Right kidney (tissue), 1 donor: Measurements from ENCODE around the gene COQ2.
"Not testable (repeated sequence)": the region's sequence is repeated elsewhere in the genome, so short reads cannot be mapped to it uniquely, and the experiment has no call there.

ENCODE experiments used
- DNase-seq: peaks from one replicate; pipeline ENCODE4 v3.0.0-alpha.2; 2016

The COQ2 gene

GRCh38 chr4:83248486-83248885 is 36.1 kb downstream of the COQ2 start:
- no peak for DNase-seq

- DNase-seq, result no peak
Observed at GRCh38 chr4:83247415-83248357, 36.9 kb downstream of the COQ2 start.

GRCh38 chr4:83241132-83241531 is 43.5 kb downstream of the COQ2 start:
- no peak for DNase-seq

- no peak for DNase-seq
Observed at GRCh38 chr4:83240379-83240875, 44.2 kb downstream of the COQ2 start.

GRCh38 chr4:83238393-83239248 is 46.0 kb downstream of the COQ2 start:
- no peak for DNase-seq

- no peak for DNase-seq
Observed at GRCh38 chr4:83237591-83237990, 47.0 kb downstream of the COQ2 start.

GRCh38 chr4:83235645-83236133 is 48.9 kb downstream of the COQ2 start:
- DNase-seq, result not testable (repeated sequence)

GRCh38 chr4:83234902-83235644 is 49.5 kb downstream of the COQ2 start:
- DNase-seq, result no peak

- not testable (repeated sequence) for DNase-seq
Observed at GRCh38 chr4:83234387-83234786, 50.2 kb downstream of the COQ2 start.

- no peak for DNase-seq
Observed at GRCh38 chr4:83232082-83232481, 52.5 kb downstream of the COQ2 start.

GRCh38 chr4:83231620-83232076 is 53.0 kb downstream of the COQ2 start:
- DNase-seq, result no peak

GRCh38 chr4:83230928-83231327 is 53.7 kb downstream of the COQ2 start:
- DNase-seq, result no peak

GRCh38 chr4:83229791-83230190 is 54.8 kb downstream of the COQ2 start:
- DNase-seq, result no peak

- DNase-seq, result no peak
Observed at GRCh38 chr4:83228231-83228630, 56.4 kb downstream of the COQ2 start.

GRCh38 chr4:83224502-83225197 is 59.9 kb downstream of the COQ2 start:
- no peak for DNase-seq

GRCh38 chr4:83223781-83224180 is 60.8 kb downstream of the COQ2 start:
- no peak for DNase-seq

GRCh38 chr4:83221897-83222441 is 62.6 kb downstream of the COQ2 start:
- DNase-seq, result no peak

- DNase-seq, result no peak
Observed at GRCh38 chr4:83219344-83220331, 65.0 kb downstream of the COQ2 start.

GRCh38 chr4:83217721-83218522 is 66.7 kb downstream of the COQ2 start:
- DNase-seq, result no peak
